BLaER1 (cell line): Measurements from ENCODE around the gene GMPR2.
"Not testable (repeated sequence)": the region's sequence is repeated elsewhere in the genome, so short reads cannot be mapped to it uniquely, and the experiment has no call there.

ENCODE experiments used
- H3K27ac ChIP-seq: shearing (Covaris generic); formaldehyde crosslinking; 2 replicates; pipeline ENCODE4 v1.8.1; 2022
- H3K27me3 ChIP-seq: shearing (Covaris generic); formaldehyde crosslinking; 2 replicates; pipeline ENCODE4 v1.8.1; 2022
- H3K36me3 ChIP-seq: shearing (Covaris generic); formaldehyde crosslinking; 2 replicates; pipeline ENCODE4 v1.8.1; 2022
- H3K4me1 ChIP-seq: shearing (Covaris generic); formaldehyde crosslinking; 2 replicates; pipeline ENCODE4 v1.8.1; 2022
- H3K4me2 ChIP-seq: shearing (Covaris generic); formaldehyde crosslinking; 2 replicates; pipeline ENCODE4 v1.8.1; 2022
- H3K4me3 ChIP-seq: shearing (Covaris generic); formaldehyde crosslinking; 2 replicates; pipeline ENCODE4 v1.8.1; 2022
- H3K9ac ChIP-seq: shearing (Covaris generic); formaldehyde crosslinking; 2 replicates; pipeline ENCODE4 v1.8.1; 2022
- H3K9me3 ChIP-seq: shearing (Covaris generic); formaldehyde crosslinking; 2 replicates; pipeline ENCODE4 v1.8.1; 2022
- H4K20me1 ChIP-seq: shearing (Covaris generic); formaldehyde crosslinking; 2 replicates; pipeline ENCODE4 v1.8.1; 2022
- Cebpa-rat ChIP-seq: shearing (Covaris generic); IDR thresholded peaks from 2 replicates; pipeline ENCODE4 v1.8.1; 2022

The GMPR2 gene

GRCh38 chr14:24212924-24213865, 19.5 kb upstream of the GMPR2 start, which contains the start of gene CHMP4A:
CHMP4A (minus strand) TSS chr14:24213488; CDS start chr14:24213439, 49 bp downstream.
- H3K4me3 ChIP-seq = peak within 1 kb of the TSS; percentile 83
- peak; percentile 66; the same call in 1 of the 2 replicates for TF ChIP-seq Cebpa-rat
- H3K9ac ChIP-seq = peak within 1 kb of the TSS; percentile 94
- peak within 1 kb of the TSS; percentile 85 for H3K4me2 ChIP-seq
- no peaks in the 10 kb centered on the region for H4K20me1 ChIP-seq
- peaks cover 47% of the 10 kb centered on the region for H3K36me3 ChIP-seq
- H3K9me3 ChIP-seq = no peaks in the 10 kb centered on the region
- H3K27ac ChIP-seq = peak within 1 kb of the TSS; percentile 94
- no peaks in the 10 kb centered on the region for H3K27me3 ChIP-seq
- H3K4me1 ChIP-seq = peaks cover 42% of the 10 kb centered on the region

GRCh38 chr14:24213866-24214662, 18.7 kb upstream of the GMPR2 start:
- no peaks in the 10 kb centered on the region for H4K20me1 ChIP-seq
- peak overlapping the region; percentile 94 for H3K9ac ChIP-seq
- TF ChIP-seq Cebpa-rat = no peak
- H3K4me1 ChIP-seq = peaks cover 42% of the 10 kb centered on the region
- H3K4me3 ChIP-seq = peak overlapping the region; percentile 83
- H3K27ac ChIP-seq = peak overlapping the region; percentile 94
- no peaks in the 10 kb centered on the region for H3K27me3 ChIP-seq
- H3K9me3 ChIP-seq = no peaks in the 10 kb centered on the region
- H3K4me2 ChIP-seq = peak overlapping the region; percentile 85
- peaks cover 45% of the 10 kb centered on the region for H3K36me3 ChIP-seq

GRCh38 chr14:24215495-24216344, 17.0 kb upstream of the GMPR2 start, which contains the start of gene MDP1:
MDP1 (minus strand) TSS chr14:24216066; CDS start chr14:24215955, 111 bp downstream.
- peaks cover 28% of the 10 kb centered on the region for H3K36me3 ChIP-seq
- peak within 1 kb of the TSS; percentile 85 for H3K4me2 ChIP-seq
- no peaks in the 10 kb centered on the region for H3K27me3 ChIP-seq
- H4K20me1 ChIP-seq = peaks cover 13% of the 10 kb centered on the region; the same call in 1 of the 2 replicates
- H3K9ac ChIP-seq = peak within 1 kb of the TSS; percentile 89
- H3K4me3 ChIP-seq = peak within 1 kb of the TSS; percentile 77
- peak within 1 kb of the TSS; percentile 77 for H3K27ac ChIP-seq
- peaks cover 42% of the 10 kb centered on the region for H3K4me1 ChIP-seq
- no peaks in the 10 kb centered on the region for H3K9me3 ChIP-seq
- peak; percentile 94 for TF ChIP-seq Cebpa-rat

- Histone ChIP-seq H3K27ac (no peak overlapping the region), H3K36me3 (peaks cover 22% of the 10 kb centered on the region), H3K4me1 (peaks cover 38% of the 10 kb centered on the region), H3K4me2 (peak overlapping the region; percentile 85; the same call in 1 of the 2 replicates), H3K27me3 (no peaks in the 10 kb centered on the region), H3K4me3 (0 out of 2 replicates have a peak overlapping the region, but pooled peaks have one; percentile 77), H3K9ac (no peak overlapping the region), H3K9me3 (no peaks in the 10 kb centered on the region), H4K20me1 (peaks cover 19% of the 10 kb centered on the region)
- TF ChIP-seq Cebpa-rat = no peak
These were observed 16.4 kb upstream of the GMPR2 start for GRCh38 chr14:24216345-24216699.

- H4K20me1 ChIP-seq = peaks cover 24% of the 10 kb centered on the region
- H3K27me3 ChIP-seq, H3K27ac ChIP-seq, H3K4me2 ChIP-seq, H3K9me3 ChIP-seq, H3K4me3 ChIP-seq, H3K9ac ChIP-seq: not testable (repeated sequence)
- H3K4me1 ChIP-seq = peaks cover 33% of the 10 kb centered on the region
- H3K36me3 ChIP-seq = peaks cover 19% of the 10 kb centered on the region
These were observed 15.9 kb upstream of the GMPR2 start for GRCh38 chr14:24216876-24217275.

GRCh38 chr14:24219080-24219479, 13.6 kb upstream of the GMPR2 start:
- H3K27ac ChIP-seq = no peak overlapping the region
- H4K20me1 ChIP-seq = peaks cover 40% of the 10 kb centered on the region
- H3K4me2 ChIP-seq = no peak overlapping the region
- H3K9ac ChIP-seq = no peak overlapping the region
- H3K4me1 ChIP-seq = peaks cover 19% of the 10 kb centered on the region
- H3K9me3 ChIP-seq = no peaks in the 10 kb centered on the region
- TF ChIP-seq Cebpa-rat = no peak
- peaks cover 19% of the 10 kb centered on the region for H3K36me3 ChIP-seq
- H3K27me3 ChIP-seq = no peaks in the 10 kb centered on the region
- H3K4me3 ChIP-seq = no peak overlapping the region

- Histone ChIP-seq H3K27me3 (no peaks in the 10 kb centered on the region), H3K36me3 (peaks cover 19% of the 10 kb centered on the region), H4K20me1 (peaks cover 42% of the 10 kb centered on the region), H3K4me1 (peaks cover 15% of the 10 kb centered on the region), H3K9me3 (no peaks in the 10 kb centered on the region), H3K4me2 (no peak overlapping the region), H3K4me3 (no peak overlapping the region), H3K27ac (no peak overlapping the region), H3K9ac (no peak overlapping the region)
- no peak for TF ChIP-seq Cebpa-rat
These were observed 13.2 kb upstream of the GMPR2 start for GRCh38 chr14:24219521-24219920.

GRCh38 chr14:24222987-24223386, 9.7 kb upstream of the GMPR2 start:
- not testable (repeated sequence) for H3K9ac ChIP-seq, H3K4me2 ChIP-seq, H3K27ac ChIP-seq, H3K4me1 ChIP-seq, H3K4me3 ChIP-seq, H3K9me3 ChIP-seq, H3K27me3 ChIP-seq
- Histone ChIP-seq H3K36me3 (peaks cover 21% of the 10 kb centered on the region), H4K20me1 (peaks cover 65% of the 10 kb centered on the region)

- Histone ChIP-seq H3K4me3 (no peak overlapping the region), H4K20me1 (peaks cover 63% of the 10 kb centered on the region), H3K4me2 (no peak overlapping the region), H3K27me3 (no peaks in the 10 kb centered on the region), H3K4me1 (peaks cover 3% of the 10 kb centered on the region; the same call in 1 of the 2 replicates), H3K27ac (no peak overlapping the region), H3K36me3 (peaks cover 26% of the 10 kb centered on the region), H3K9me3 (no peaks in the 10 kb centered on the region), H3K9ac (no peak overlapping the region)
- no peak for TF ChIP-seq Cebpa-rat
These were observed 8.1 kb upstream of the GMPR2 start for GRCh38 chr14:24224618-24225071.
